ENCODE results near the gene CASD1. TPM values are rescaled to one million over a fixed set of nuclear protein-coding genes. Genes with fewer than 3 reads are reported as not detected.

CASD1 gene
- total and polyA plus RNA-seq, 7 donors = 9.9 to 41.0 (median 29.3) TPM

- H3K9me3 ChIP-seq = no peaks in the 10 kb centered on the region
- intact Hi-C loops (cut with DNase I) = no loop called here
- TF ChIP-seq CTCF (IDR thresholded peaks at IDR 0.05) (no peak), POLR2A (IDR thresholded peaks at IDR 0.05) (no peak), EP300 (IDR thresholded peaks at IDR 0.05) (no peak), POLR2AphosphoS5 (IDR thresholded peaks at IDR 0.05) (no peak)
Measured at GRCh38 chr7:94590526-94591162, 81.0 kb downstream of the CASD1 start.

GRCh38 chr7:94591176-94591575 is 81.6 kb downstream of the CASD1 start:
- intact Hi-C loops (cut with DNase I) = no loop called here
- DNase-seq = no peak
- WGBS, 2 donors = 57 to 79% methylated on average over 2 of the region's 2 CpGs

More at GRCh38 chr7:94590526-94591162, 81.0 kb downstream of the CASD1 start:
- Histone ChIP-seq H3K4me3 (no peak overlapping the region), H3K27ac (no peak overlapping the region), H3K4me1 (no peaks in the 10 kb centered on the region), H3K27me3 (no peaks in the 10 kb centered on the region), H3K36me3 (peaks cover 0 to 34% (median 1%) of the 10 kb centered on the region in 4 donors)
- DNase-seq = no peak
- 54 to 86% methylated on average over 4 of the region's 4 CpGs for WGBS, 2 donors

GRCh38 chr7:94594882-94595281 is 85.3 kb downstream of the CASD1 start:
- WGBS, 2 donors = 16 to 70% methylated on average over 1 of the region's 1 CpG

More at GRCh38 chr7:94591176-94591575, 81.6 kb downstream of the CASD1 start:
- Histone ChIP-seq H3K27ac (no peak overlapping the region), H3K36me3 (peaks cover 0 to 34% (median 1%) of the 10 kb centered on the region in 4 donors), H3K27me3 (no peaks in the 10 kb centered on the region), H3K4me3 (no peak overlapping the region), H3K4me1 (no peaks in the 10 kb centered on the region), H3K9me3 (no peaks in the 10 kb centered on the region)
- no peak for TF ChIP-seq CTCF (IDR thresholded peaks at IDR 0.05)
- no peak for TF ChIP-seq POLR2AphosphoS5 (IDR thresholded peaks at IDR 0.05)
- no peak for TF ChIP-seq POLR2A (IDR thresholded peaks at IDR 0.05)
- no peak for TF ChIP-seq EP300 (IDR thresholded peaks at IDR 0.05)

GRCh38 chr7:94595717-94596116 is 86.1 kb downstream of the CASD1 start:
- H3K27ac ChIP-seq = no peak overlapping the region

More at GRCh38 chr7:94594882-94595281, 85.3 kb downstream of the CASD1 start:
- peaks cover 0 to 40% (median 3%) of the 10 kb centered on the region in 4 donors for H3K36me3 ChIP-seq
- no peak overlapping the region for H3K27ac ChIP-seq
- intact Hi-C loops (cut with DNase I) = no loop called here
- H3K4me1 ChIP-seq = no peaks in the 10 kb centered on the region
- H3K4me3 ChIP-seq = no peak overlapping the region
- no peak for DNase-seq
- no peaks in the 10 kb centered on the region for H3K9me3 ChIP-seq
- TF ChIP-seq EP300 (IDR thresholded peaks at IDR 0.05) (no peak), POLR2AphosphoS5 (IDR thresholded peaks at IDR 0.05) (no peak), POLR2A (IDR thresholded peaks at IDR 0.05) (no peak), CTCF (IDR thresholded peaks at IDR 0.05) (no peak)
- no peaks in the 10 kb centered on the region for H3K27me3 ChIP-seq

More at GRCh38 chr7:94595717-94596116, 86.1 kb downstream of the CASD1 start:
- no peak for DNase-seq
- Histone ChIP-seq H3K4me1 (no peaks in the 10 kb centered on the region), H3K4me3 (no peak overlapping the region), H3K36me3 (peaks cover 0 to 44% (median 3%) of the 10 kb centered on the region in 4 donors), H3K9me3 (no peaks in the 10 kb centered on the region), H3K27me3 (no peaks in the 10 kb centered on the region)
- intact Hi-C loops (cut with DNase I) = no loop called here
- no peak for TF ChIP-seq CTCF (IDR thresholded peaks at IDR 0.05)
- TF ChIP-seq POLR2A (IDR thresholded peaks at IDR 0.05) = no peak
- no peak for TF ChIP-seq POLR2AphosphoS5 (IDR thresholded peaks at IDR 0.05)
- TF ChIP-seq EP300 (IDR thresholded peaks at IDR 0.05) = no peak
- WGBS, 2 donors = 73 to 87% methylated on average over 4 of the region's 4 CpGs

All from sigmoid colon (tissue), 7 donors.